Stomach (tissue), 19 donors: ENCODE measurements around the gene MOGAT1. TPM values are rescaled to one million over a fixed set of nuclear protein-coding genes. Genes with fewer than 3 reads are reported as not detected.

ENCODE experiments used
- DNase-seq, 2 donors: peaks; one replicate each; pipeline versions ENCODE4 v3.0.0 to v3.0.0-alpha.2; 2013 to 2019
- H3K27ac ChIP-seq, 5 donors: fragments of 200-600 bp in 4 of 5; sonication (generic) in 4 of 5; one replicate each; pipeline ENCODE4 v1.5.1; 2013 to 2019; ENCODE audit warnings: mild to moderate bottlenecking in 1 of 5, moderate library complexity in 1 of 5
- H3K27me3 ChIP-seq, 3 donors: fragments of 200-600 bp; sonication (generic); one replicate each; pipeline ENCODE4 v1.5.1; 2017 to 2019; ENCODE audit warnings: mixed run types in 1 of 3
- H3K36me3 ChIP-seq, 4 donors: fragments of 200-600 bp; sonication (generic); 1 replicate in 3 of 4; 2 replicates in 1 of 4; pipeline ENCODE4 v1.5.1; 2016 to 2019
- H3K4me1 ChIP-seq, 4 donors: fragments of 200-600 bp; sonication (generic); one replicate each; pipeline ENCODE4 v1.5.1; 2016 to 2019
- H3K4me3 ChIP-seq, 4 donors: fragments of 200-600 bp; sonication (generic) in 3 of 4; one replicate each; pipeline ENCODE4 v1.5.1; 2016 to 2019; ENCODE audit warnings: mild to moderate bottlenecking in 1 of 4
- H3K9me3 ChIP-seq, 4 donors: fragments of 200-600 bp; sonication (generic); one replicate each; pipeline ENCODE4 v1.5.1; 2016 to 2019
- EP300 ChIP-seq: sonication (generic); formaldehyde crosslinking; IDR thresholded peaks from one replicate; pipeline ENCODE4 v1.6.1; 2017; ENCODE audit warnings: antibody characterized with exemption
- POLR2A ChIP-seq, 4 donors: fragments of 450-650 bp; IDR thresholded peaks; one replicate each; pipeline ENCODE4 v1.6.1; 2016; ENCODE audit warnings: antibody characterized with exemption in 4 of 4, control low read depth in 2 of 4, mild to moderate bottlenecking in 1 of 4, moderate library complexity in 1 of 4
- POLR2AphosphoS5 ChIP-seq, 3 donors: sonication (generic); formaldehyde crosslinking; IDR thresholded peaks; one replicate each; pipeline ENCODE4 v1.6.1; 2016; ENCODE audit warnings: antibody characterized with exemption in 3 of 3
- WGBS, 5 donors: extraction: QIAGEN DNeasy Blood & Tissue Kit in 3 of 5; methylation state at CpG; one replicate each; pipeline versions ENCODE4 v1.1.5 to v1.1.7; 2013 to 2018; 5-methylcytosine and 5-hydroxymethylcytosine counted together
- intact Hi-C: fragments of 100-400 bp; cut with DNase I; formaldehyde crosslinking; loops from one replicate; pipeline ENCODE4 v1.15.1; 2023; ENCODE audit warnings: low total_unique reads
- long read RNA-seq, 10 donors: transcript quantifications; one replicate each; lab custom pipeline, GENCODE V29; 2026
- polyA plus RNA-seq, 3 donors: library from polyadenylated mRNA; stranded (reverse); fragments of 200-250 nt; gene quantifications; one replicate each; pipeline ENCODE4 v1.2.3, GENCODE V29; 2013
- total RNA-seq, 5 donors: library from RNA; depleted of rRNA; stranded (reverse); fragments of >200 nt; gene quantifications; one replicate each; pipeline versions ENCODE4 v1.1.0 to v1.2.3, GENCODE V29; 2014 to 2016
- TF ChIP-seq, protein P1 (sequence below), 7 experiments: fragments of 450-650 bp in 4 of 7; fragments of 200-600 bp in 3 of 7; sonication (generic) in 3 of 7; IDR thresholded peaks; one replicate each; pipeline ENCODE4 v1.5.1; 2016 to 2019; ENCODE audit warnings: antibody characterized with exemption in 7 of 7, control low read depth in 2 of 7, mild to moderate bottlenecking in 1 of 7
- donor health status: healthy with polysubstance abuse.
- donor health status: Bipolar disorder and iron deficiency.
- donor health status: healthy.

The MOGAT1 gene
- total RNA-seq (1 to 10 TPM in 1 of 5 donors, not detected in 4; 1.8 TPM), polyA plus RNA-seq (under 1 TPM in 1 of 3 donors, not detected in 2; 0.15 TPM)
- long read RNA-seq, donor 1 = 0 reads
- long read RNA-seq, donor 2 = 0 reads
- long read RNA-seq, donor 3 = 0 reads
- long read RNA-seq, donor 4 = 0 reads
- long read RNA-seq, donor 5 = 0 reads
- long read RNA-seq, donor 6 = 0 reads
- long read RNA-seq, donor 7 = 0 reads
- long read RNA-seq, donor 8 = 0 reads
- long read RNA-seq, donor 9 = 0 reads
- long read RNA-seq, donor 10 = 0 reads

- H3K9me3 ChIP-seq = no peaks in the 10 kb centered on the region
- peak within 1 kb of the TSS; percentile 50 to 68 (median 52) for H3K4me3 ChIP-seq
- H3K36me3 ChIP-seq = no peaks in the 10 kb centered on the region
- peak; percentile 56 to 74 for DNase-seq
- intact Hi-C loops = no loop called here
- WGBS, 5 donors = 4 to 5% (median 4%) methylated on average over 43 to 66 of the region's 66 CpGs
- TF ChIP-seq POLR2AphosphoS5 (IDR thresholded peaks at IDR 0.05) (peak in 1 of 3 donors; percentile 12), POLR2A (IDR thresholded peaks at IDR 0.05) (no peak)
- H3K4me1 ChIP-seq = peaks cover 0 to 18% (median 14%) of the 10 kb centered on the region in 4 donors
- H3K27me3 ChIP-seq = peaks cover 0 to 19% (median 9%) of the 10 kb centered on the region in 3 donors
- peak within 1 kb of the TSS; percentile 17 to 70 (median 46) for H3K27ac ChIP-seq
Observed at GRCh38 chr2:222671259-222672067, at the start of gene MOGAT1. TSS of gene MOGAT1 (plus strand) at chr2:222671658. CDS start at chr2:222671786, 128 bp downstream.

DNA sequence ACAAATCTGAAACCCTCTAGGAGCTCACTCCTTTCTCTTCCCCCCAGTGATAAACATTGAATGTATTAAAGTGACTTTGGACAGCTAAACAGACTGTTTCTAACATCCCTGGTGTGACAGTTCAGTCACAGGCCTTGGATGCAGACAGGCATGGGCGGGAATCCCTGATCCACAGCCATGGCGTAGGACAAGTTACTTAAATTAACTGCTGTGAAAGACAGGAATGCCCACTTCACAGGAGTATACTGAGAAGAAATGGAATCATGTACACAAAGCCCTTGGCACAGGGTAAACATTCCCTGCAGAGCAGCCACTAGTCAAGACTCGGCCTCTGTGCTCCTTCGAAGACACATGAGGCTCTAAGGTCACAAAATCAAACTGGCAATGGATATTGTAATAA is 49.6 kb upstream of the MOGAT1 start:
- TF ChIP-seq POLR2AphosphoS5 (IDR thresholded peaks at IDR 0.05) = no peak
- no peak overlapping the region for H3K4me3 ChIP-seq
- intact Hi-C loops = no loop called here
- DNase-seq = no peak
- WGBS, 5 donors = 80 to 91% (median 87%) methylated on average over 4 of the region's 4 CpGs
- H3K9me3 ChIP-seq = no peaks in the 10 kb centered on the region
- no peaks in the 10 kb centered on the region for H3K27me3 ChIP-seq
- H3K27ac ChIP-seq = no peak overlapping the region
- H3K36me3 ChIP-seq = peaks cover 20 to 96% (median 85%) of the 10 kb centered on the region in 4 donors
- H3K4me1 ChIP-seq = no peaks in the 10 kb centered on the region

GRCh38 chr2:222622910-222623309 is 48.5 kb upstream of the MOGAT1 start:
- Histone ChIP-seq H3K36me3 (peaks cover 20 to 98% (median 90%) of the 10 kb centered on the region in 4 donors), H3K27ac (no peak overlapping the region), H3K4me3 (no peak overlapping the region), H3K27me3 (no peaks in the 10 kb centered on the region), H3K4me1 (no peaks in the 10 kb centered on the region), H3K9me3 (no peaks in the 10 kb centered on the region)
- intact Hi-C loops = no loop called here
- TF ChIP-seq, protein P1, sequence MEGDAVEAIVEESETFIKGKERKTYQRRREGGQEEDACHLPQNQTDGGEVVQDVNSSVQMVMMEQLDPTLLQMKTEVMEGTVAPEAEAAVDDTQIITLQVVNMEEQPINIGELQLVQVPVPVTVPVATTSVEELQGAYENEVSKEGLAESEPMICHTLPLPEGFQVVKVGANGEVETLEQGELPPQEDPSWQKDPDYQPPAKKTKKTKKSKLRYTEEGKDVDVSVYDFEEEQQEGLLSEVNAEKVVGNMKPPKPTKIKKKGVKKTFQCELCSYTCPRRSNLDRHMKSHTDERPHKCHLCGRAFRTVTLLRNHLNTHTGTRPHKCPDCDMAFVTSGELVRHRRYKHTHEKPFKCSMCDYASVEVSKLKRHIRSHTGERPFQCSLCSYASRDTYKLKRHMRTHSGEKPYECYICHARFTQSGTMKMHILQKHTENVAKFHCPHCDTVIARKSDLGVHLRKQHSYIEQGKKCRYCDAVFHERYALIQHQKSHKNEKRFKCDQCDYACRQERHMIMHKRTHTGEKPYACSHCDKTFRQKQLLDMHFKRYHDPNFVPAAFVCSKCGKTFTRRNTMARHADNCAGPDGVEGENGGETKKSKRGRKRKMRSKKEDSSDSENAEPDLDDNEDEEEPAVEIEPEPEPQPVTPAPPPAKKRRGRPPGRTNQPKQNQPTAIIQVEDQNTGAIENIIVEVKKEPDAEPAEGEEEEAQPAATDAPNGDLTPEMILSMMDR (IDR thresholded peaks at IDR 0.05) = no peak
- TF ChIP-seq POLR2A (IDR thresholded peaks at IDR 0.05) (no peak), POLR2AphosphoS5 (IDR thresholded peaks at IDR 0.05) (no peak), EP300 (no peak)
- no peak for DNase-seq
- 82 to 90% (median 86%) methylated on average over 2 of the region's 2 CpGs for WGBS, 5 donors

GRCh38 chr2:222623756-222624309 is 47.6 kb upstream of the MOGAT1 start:
- Histone ChIP-seq H3K36me3 (peaks cover 28 to 98% (median 92%) of the 10 kb centered on the region in 4 donors), H3K4me1 (no peaks in the 10 kb centered on the region), H3K4me3 (no peak overlapping the region), H3K27me3 (no peaks in the 10 kb centered on the region), H3K9me3 (no peaks in the 10 kb centered on the region), H3K27ac (no peak overlapping the region)
- TF ChIP-seq, protein P1 (IDR thresholded peaks at IDR 0.05) = no peak
- TF ChIP-seq POLR2AphosphoS5 (IDR thresholded peaks at IDR 0.05) = peak in 1 of 3 donors; percentile 52
- WGBS, 5 donors = 81 to 87% (median 84%) methylated on average over 6 of the region's 6 CpGs
- peak in 1 of 2 donors; percentile 7 for DNase-seq
- intact Hi-C loops = no loop called here

DNA sequence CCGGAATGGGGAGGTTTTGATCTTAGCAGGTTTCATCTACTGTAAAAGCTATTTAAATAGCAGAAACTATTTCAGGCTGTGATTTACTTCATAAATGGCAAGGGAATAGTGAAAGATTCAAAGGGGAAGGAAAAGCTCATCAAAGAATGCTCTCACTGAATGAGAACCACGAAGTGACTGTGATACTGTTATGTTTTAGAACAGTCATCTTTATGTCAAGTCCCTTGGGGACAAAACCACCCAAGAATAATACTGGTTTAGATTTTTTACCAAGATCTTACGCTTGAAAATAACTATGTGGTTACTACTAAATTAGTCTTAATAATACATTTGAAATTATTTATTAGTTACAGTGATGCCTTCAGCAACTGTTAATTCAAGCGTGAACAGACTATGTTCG is 43.7 kb upstream of the MOGAT1 start:
- Histone ChIP-seq H3K4me1 (no peaks in the 10 kb centered on the region), H3K4me3 (no peak overlapping the region), H3K27me3 (no peaks in the 10 kb centered on the region), H3K9me3 (no peaks in the 10 kb centered on the region), H3K27ac (no peak overlapping the region), H3K36me3 (peaks cover 47 to 98% (median 94%) of the 10 kb centered on the region in 4 donors)
- TF ChIP-seq POLR2A (IDR thresholded peaks at IDR 0.05) (no peak), POLR2AphosphoS5 (IDR thresholded peaks at IDR 0.05) (no peak), EP300 (no peak)
- TF ChIP-seq, protein P1 (IDR thresholded peaks at IDR 0.05) = no peak
- DNase-seq = no peak
- intact Hi-C loops = no loop called here
- 93 to 98% (median 96%) methylated on average over 5 of the region's 5 CpGs for WGBS, 5 donors
